GM19351 (cell line): ENCODE measurements around the gene FBXO40.
"Not testable (repeated sequence)": the region's sequence is repeated elsewhere in the genome, so short reads cannot be mapped to it uniquely, and the experiment has no call there.

Experiments used
- ATAC-seq: cut with Tn5 transposase; IDR thresholded peaks from one replicate; pipeline ENCODE4 v1.9.1; 2021; ENCODE audit warnings: mild to moderate bottlenecking, moderate library complexity; ENCODE audit not compliant: unreplicated experiment

FBXO40 gene, protein sequence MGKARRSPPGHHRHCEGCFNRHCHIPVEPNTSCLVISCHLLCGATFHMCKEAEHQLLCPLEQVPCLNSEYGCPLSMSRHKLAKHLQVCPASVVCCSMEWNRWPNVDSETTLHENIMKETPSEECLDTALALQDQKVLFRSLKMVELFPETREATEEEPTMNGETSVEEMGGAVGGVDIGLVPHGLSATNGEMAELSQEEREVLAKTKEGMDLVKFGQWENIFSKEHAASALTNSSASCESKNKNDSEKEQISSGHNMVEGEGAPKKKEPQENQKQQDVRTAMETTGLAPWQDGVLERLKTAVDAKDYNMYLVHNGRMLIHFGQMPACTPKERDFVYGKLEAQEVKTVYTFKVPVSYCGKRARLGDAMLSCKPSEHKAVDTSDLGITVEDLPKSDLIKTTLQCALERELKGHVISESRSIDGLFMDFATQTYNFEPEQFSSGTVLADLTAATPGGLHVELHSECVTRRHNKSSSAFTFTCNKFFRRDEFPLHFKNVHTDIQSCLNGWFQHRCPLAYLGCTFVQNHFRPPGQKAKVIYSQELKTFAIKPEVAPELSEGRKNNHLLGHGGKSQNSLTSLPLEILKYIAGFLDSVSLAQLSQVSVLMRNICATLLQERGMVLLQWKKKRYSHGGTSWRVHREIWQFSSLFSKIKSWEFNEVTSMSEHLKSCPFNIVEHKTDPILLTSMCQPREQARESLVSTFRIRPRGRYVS

DNA sequence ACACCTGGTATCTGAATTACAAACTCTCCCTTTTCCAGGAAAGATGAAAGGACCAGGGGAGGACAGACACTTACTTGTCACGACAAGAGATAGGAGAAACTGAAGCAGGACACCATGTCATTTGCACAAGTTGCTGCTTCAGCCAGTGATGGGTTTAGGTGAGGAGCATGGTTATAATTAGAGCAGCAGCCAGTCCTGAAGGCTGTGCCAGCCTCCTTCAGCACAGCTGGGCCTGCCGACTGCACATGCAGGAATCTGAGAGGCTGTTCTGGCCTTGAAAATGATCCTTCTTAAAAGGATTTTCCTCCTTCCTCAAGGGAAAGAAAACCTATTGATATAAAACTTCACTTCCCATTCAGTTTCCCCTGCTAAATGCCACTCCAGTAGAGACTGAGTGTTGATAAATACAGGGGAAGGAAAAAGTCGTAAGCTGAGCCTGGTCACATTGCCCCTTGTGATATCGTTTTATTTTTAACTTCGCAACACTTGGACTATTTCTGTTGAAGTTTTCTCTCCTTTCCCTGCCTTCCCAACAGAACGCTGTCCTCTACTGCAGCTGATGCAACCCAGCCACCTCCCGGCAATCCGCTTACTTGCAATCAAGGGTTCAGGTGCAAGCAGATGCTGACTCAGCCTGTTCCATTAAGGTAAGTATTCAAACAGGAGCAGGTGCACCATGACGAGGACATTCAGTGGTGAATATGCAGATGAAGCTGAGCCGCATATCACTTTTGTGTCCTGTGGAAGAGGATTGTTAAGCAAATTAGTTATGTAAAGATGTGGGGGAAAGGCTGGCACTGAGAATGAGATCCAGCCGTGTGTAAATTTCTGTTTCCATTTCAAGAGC is at the start of gene FBXO40:
Gene FBXO40, plus strand, starts transcription at position 524 of the 847 bp plus-strand sequence. CDS start 27,197 bp downstream, outside the sequence.
- peak; percentile 65 for ATAC-seq

DNA sequence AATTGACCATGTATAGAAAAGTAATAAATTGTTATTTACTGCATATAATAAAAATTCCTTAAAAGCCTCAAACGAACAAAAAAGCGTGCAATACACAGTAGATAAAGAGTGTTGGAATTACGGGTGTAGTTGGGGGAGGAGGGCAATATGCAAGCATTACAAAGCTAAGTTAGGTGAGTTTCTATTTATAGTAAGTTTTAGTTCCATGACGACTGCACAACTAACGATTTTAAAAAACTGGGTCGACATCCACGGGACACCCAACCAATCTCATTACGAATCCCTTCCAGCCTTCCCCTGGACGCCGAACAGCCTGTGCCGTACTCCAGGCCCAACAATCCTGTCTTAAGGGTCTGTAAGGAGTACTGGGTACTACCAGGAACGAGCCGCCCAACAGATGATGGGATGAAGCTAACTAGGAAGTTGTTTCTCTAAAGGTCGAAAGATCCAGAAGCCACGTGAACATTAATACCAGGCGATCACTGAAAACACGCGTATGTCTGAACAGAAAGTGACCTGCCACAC is 48.1 kb upstream of the FBXO40 start:
- ATAC-seq, result no peak

DNA sequence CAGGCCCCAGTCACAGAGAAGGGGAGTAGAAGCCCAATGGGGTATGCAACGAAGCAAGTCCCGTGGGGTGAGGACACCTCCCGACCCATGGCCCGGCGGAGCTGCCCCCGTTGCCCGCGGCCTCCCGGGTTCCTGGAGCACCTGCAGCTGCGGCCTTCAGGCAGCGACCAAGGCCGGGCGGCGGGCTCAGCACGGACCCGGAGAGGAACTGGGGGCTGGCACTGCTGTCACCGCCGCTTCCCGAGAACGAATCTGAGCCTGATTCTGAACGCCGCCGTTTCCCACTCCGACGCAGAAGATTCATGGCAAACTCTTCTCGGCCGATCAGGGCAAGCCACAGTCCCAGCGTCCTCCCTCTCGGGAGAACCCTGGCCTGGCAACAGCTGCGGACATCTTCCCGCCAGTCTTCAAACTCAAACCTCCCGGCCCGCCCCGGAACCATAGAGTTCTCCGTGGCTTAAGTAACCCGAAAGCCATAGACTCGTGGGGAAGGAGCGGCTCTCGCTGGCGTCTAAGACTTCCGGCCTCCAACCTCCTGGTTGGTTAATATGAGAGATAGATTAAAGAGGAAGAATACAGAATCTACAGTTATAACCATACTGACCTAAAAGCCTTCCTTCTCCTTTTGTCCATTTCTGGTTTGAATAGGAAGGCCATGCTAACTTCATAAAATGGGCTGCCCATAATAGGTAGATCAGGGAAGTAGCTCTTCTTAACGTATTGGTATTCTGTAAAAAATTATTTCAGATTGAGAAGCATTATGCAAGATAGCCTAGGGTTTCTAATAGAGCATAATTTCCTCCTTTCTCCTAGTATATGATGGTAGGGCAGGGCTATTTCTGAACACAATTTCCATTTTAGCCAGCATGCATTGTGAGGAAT is 47.4 kb upstream of the FBXO40 start, which contains the start of gene POLQ:
Gene POLQ, minus strand, starts transcription at position 415 of the 882 bp plus-strand sequence. Its CDS starts 111 bp downstream, at position 304.
- peak; percentile 83 for ATAC-seq

DNA sequence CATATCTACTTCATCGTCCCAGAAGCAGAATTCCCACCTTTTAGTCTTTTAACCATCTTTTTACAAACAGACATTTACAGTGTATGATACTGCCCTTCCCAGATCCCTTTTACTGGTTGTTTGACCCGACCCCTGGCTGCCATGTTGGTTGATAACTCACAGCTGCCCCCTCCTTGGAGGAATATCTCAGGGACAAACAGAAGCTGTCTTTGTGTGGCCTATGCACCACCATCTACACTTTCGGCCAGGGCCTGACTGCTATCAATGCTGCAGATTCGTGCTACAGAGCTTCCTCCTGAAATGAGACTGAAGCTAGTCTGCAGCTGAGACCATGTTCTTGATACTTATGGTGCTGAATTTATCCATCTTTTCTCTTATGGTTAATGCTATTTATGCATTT is 40.8 kb upstream of the FBXO40 start:
- ATAC-seq, result no peak

DNA sequence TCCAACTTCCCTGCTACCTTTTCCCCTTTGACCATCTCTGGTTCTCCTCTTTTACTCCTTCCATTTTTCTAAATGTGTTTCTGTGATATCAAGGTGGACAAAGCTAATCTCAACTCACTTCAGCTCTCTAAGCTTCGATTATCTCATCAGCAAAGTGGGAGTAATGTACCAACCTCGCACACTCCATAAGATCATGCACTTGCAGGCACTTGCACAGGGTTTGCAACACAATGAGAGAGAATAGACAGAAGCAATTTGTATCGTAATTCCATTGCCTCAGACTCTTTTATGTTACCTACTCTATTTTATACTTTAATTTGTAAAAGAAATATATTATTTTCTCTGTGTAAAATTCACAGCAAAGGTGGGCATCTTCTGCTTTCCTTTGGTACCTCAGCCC is 40.4 kb upstream of the FBXO40 start:
- ATAC-seq, result no peak

DNA sequence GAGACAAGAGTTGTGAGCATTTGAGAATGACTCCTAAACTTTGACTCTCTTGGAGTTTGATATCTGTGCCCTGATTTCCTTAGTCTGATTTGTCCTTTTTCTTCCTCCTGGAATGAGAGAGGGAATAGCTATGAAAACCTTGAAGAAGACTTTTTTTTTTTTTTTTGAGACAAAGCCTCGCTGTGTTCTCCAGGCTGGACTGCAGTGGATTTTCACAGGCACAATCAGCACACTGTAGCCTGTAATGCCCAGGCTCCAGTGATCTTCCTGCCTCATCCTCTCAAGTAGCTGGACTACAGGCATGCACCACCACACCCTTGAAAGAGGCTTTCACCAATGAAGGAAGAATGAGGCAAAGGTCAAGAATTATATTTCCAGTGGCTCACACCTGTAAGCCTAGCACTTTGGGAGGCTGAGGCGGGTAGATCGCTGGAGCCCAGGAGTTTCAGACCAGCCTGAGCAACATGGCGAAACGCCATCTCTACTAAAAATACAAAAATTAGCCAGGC is 35.7 kb upstream of the FBXO40 start:
- ATAC-seq, result no peak

DNA sequence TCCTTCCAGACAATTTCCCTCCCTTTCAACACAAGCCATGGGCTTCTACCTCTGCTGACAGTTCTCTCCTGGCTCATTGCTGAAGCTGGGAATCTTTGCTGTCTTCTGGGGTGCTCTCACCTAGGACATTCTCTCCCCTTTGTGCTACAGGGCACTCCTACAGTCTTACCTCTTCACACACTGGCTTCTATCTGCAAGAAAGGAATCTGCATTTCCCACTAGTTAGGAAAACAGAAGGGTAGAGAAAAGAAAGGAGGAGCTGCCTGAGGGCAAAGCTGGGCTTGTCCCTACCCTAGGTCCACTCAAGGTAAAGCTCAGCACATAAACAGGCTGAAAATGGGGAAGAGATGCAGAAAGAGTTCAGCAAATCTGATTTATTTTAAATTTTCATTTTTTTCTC is 31.0 kb upstream of the FBXO40 start:
- no peak for ATAC-seq

DNA sequence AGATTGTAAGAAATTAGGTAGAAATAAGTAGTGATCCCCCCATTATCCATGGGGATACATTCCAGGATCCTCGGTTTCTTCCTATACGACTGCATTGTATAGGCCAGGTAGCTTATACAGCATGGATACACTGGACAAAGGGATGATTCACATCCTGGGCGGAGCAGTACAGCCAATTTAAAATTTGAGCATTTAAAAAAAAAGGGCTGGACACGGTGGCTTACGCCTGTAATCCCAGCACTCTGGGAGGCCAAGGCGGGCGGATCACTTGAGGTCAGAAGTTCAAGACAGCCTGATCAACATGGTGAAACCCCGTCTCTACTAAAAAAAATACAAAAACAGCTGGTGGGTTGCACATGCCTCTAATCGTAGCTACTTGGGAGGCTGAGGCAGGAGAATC is 26.4 kb upstream of the FBXO40 start:
- ATAC-seq, result no peak

DNA sequence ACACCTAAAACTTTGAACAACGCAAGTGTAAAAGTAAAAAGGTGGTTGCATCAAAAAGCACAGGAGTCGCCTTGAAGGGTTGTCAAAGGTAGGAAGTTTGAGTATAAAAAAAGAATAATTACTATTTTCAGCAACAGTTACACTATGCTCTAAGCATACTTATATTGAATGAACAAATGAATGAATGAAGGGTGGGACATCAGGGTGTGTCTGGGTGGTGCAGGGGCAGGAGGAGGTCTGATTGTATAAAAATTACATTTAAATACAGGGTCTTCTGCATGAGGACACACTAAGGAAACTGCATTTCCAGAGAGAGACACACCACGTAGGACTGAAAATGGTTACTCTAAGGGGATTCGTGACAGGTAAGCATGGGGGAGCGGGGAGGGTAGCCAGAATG is 25.5 kb upstream of the FBXO40 start, which contains the start of gene ARGFX:
Gene ARGFX, plus strand, starts transcription at position 301 of the 400 bp plus-strand sequence. CDS start 2,765 bp downstream, outside the sequence.
- ATAC-seq, result no peak

DNA sequence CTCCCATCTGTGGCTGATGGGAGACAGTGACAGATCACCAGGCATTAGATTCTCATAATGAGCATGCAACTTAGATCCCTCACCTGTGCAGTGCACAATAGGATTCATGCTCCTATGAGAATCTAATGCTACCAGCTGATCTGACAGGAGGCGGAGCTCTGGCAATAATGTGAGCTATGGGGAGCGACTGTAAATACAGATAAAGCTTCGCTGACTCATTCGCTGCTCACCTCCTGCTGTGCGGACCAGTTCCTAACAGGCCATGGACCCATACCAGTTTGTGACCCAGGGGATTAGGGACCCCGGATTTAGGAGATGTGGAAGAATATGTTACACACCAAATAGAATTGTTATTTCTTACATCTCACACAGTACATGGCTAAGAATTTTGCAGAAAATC is 18.7 kb upstream of the FBXO40 start:
- no peak for ATAC-seq

DNA sequence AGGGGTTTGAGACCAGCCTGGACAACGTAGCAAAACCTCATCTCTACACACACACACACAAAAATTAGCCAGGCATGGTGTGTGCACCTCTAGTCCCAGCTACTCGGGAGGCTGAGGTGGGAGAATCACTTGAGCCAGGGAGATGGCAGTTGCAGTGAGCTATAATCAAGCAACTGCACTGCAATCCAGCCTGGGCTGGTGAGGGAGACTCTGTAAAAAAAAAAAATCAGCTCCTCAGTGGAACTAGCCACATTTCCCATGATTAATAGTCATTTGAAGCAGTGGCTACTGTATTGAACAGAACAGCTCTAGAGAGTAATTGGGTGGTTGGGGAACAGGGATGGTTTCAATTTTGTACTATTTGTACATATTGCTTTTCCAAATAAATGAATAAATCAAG is 11.5 kb upstream of the FBXO40 start:
- ATAC-seq, result no peak

DNA sequence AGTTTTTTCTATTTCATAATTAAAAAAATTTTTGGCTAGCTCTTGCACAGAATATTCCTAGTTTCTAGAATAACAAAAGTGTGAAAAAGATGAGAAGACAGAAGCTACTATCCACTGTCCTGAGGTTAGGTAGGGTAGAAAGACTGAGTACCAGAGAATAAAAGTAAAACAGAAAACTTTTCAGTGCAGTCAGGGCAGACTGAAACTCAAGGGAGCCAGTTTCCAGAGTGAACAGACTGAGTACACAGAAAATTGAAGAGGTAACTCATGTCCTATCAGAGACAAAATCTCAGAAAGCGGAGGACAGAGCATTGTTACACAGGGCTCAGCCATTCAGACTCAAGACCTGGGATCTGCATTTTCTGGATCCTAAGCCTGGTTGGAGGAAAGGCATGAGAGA is 8.8 kb upstream of the FBXO40 start:
- no peak for ATAC-seq

DNA sequence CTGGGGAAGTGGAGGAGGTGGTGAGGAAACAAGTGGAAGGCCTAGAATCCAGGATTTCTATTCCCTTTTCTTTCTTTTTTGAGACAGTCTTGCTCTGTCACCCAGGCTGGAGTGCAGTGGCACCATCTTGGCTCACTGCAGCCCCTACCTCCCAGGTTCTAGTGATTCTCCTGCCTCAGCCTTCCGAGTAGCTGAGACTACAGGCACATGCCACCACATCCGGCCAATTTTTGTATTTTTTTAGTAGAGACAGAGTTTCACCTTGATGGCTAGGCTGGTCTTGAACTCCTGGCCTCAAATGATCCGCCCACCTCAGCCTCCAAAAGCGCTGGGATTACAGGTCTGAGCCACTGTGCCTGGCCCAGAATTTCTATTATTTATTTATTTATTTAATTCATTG is 627 bp downstream of the FBXO40 start:
- not testable (repeated sequence) for ATAC-seq

DNA sequence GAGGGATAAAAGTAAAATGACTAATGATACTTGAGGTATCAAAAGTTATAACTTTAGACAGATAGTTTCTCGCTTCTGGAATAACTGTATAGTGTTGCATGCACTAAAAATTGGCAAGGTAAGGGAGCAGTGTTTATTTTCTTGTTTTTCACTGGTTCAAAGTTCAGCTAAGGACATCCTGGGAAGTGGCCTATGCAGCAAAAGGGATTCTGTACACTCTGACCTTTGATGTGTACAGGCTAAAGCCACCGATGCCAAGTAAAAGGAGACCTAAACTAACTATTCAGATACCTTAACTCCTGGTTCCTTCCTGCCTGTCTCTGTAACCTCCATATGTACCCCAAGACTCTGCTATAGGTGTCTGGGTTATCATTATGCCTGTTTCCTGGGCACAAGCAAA is 1.7 kb downstream of the FBXO40 start:
- ATAC-seq, result no peak

DNA sequence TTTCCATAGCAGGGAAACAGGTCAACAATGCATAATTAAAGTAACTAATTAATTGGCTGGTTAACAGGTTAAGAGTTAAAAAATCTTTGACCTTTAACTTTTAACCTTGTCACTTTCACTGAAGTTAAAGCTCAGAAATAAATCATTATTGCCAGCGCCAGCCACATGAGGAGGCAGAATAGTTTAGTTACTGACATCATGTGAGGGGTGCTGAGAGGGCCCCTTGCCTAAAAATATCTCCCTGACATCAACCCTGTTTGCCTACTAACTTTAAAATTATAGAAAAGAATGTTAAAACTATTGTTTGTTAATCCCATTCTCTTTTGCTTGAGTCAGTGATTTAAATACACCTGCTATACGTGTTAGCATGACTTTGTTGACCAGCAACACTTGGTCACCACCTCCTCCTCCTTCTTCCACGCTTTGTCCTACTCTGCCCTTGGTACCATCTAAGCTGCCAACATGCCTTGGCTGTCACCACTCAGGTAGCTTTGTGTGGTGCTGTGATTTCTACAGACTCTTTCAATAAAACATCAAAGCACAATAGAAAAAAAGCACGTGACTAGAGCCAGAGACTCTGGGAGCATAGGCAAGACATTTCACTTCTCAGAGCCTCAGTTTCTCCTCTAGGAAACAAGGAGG is 2.7 kb downstream of the FBXO40 start:
- no peak for ATAC-seq

DNA sequence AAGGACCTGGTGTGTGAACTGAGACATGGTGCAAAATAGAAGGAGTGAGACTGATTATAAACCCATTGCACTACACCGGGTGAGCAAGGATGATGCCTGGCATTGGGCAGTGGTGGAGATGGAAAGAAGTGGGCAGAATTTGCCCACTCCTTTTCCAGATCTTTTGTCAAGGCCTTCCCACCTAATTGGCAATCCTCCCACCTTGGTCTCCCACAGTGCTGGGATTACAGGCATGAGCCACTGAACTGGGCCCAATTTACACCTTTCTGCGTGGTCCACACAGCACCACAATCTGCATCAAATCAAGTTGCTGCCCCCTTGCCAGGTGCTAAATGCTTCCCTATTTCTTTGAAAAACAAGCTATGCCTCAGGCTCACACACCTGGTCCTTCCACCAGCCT is 5.4 kb downstream of the FBXO40 start:
- no peak for ATAC-seq

DNA sequence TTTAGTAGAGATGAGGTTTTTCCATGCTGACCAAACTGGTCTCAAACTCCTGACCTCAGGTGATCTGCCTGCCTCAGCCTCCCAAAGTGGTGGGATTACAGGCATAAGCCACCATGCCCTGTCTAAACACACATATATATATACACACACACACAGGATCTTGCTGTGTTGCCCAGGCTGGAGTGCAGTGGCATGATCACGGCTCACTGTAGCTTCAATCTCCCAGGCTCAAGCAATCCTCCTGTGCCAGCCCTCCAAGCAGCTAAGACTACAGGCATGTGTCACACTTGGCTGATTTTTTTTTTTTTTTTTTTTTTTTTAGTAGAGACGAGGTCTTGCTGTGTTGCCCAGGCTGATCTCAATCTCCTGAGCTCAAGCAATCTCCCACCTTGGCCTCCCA is 6.7 kb downstream of the FBXO40 start:
- not testable (repeated sequence) for ATAC-seq

DNA sequence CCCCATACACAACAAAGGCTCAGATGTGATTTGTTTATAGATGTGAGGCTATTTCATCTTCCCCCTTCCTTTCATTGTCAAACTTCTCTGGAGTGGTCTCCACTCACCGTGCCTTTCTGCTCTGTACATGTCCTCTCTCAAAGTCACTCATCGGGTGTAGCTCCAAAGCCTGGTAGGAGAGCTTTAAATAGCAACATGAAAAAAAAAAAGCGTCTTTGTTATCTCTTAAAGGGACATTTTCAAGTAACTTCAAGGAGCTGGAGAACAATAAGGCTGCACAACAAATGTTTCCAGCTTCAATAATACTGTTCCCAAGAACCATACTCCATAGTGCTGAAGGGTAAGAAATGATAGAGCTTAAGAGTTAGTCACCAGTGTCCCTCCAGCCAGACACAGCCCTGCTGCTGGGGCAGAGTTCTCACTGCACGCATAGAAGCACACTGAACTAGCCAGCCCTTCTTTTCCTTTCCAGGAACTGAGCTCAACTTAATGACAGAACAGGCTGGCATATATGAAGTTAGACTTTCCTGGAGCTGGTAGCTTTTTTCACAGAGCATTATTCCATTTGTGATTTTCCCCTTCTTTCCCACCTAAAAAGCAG is 8.1 kb downstream of the FBXO40 start:
- ATAC-seq, result no peak

DNA sequence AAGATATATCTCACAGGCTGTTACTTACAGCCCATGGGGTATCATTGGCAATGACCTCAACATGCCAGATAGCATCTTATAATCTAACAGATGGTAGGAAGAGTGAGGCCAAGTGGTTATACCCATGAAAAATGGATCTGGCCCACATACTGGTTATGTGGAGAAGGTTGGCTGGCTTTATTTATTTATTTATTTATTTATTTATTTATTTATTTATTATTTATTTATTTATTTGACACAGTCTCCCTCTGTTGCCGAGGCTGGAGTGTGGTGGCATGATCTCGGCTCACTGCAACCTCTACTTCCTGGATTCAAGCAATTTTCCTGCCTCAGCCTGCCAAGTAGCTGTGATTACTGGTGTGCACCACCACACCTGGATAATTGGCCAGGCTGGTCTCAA is 11.6 kb downstream of the FBXO40 start:
- ATAC-seq, result no peak
